Smooth muscle cell (in vitro differentiated cells): ENCODE measurements around the gene PPFIA4. TPM values are rescaled to one million over a fixed set of nuclear protein-coding genes. Genes with fewer than 3 reads are reported as not detected.

Experiments used
- DNase-seq: peaks from one replicate; lab custom pipeline; 2025; ENCODE audit not compliant: unreplicated experiment; lab: John Stamatoyannopoulos, UW
- H2AFZ ChIP-seq: fragments of 200-600 bp; sonication (generic); 2 replicates; pipeline ENCODE4 v1.6.0; 2016; ENCODE audit warnings: antibody characterized with exemption, low read depth, mild to moderate bottlenecking
- H3F3A ChIP-seq: fragments of 200-600 bp; sonication (generic); 2 replicates; pipeline ENCODE4 v1.6.0; 2017; ENCODE audit warnings: antibody characterized with exemption, low read depth
- H3K27ac ChIP-seq: fragments of 200-600 bp; sonication (generic); 2 replicates; pipeline ENCODE4 v1.5.1; 2016; ENCODE audit warnings: low read depth, mild to moderate bottlenecking
- H3K27me3 ChIP-seq: fragments of 200-600 bp; sonication (generic); 2 replicates; pipeline ENCODE4 v1.6.1; 2016; ENCODE audit warnings: low read depth, mild to moderate bottlenecking
- H3K36me3 ChIP-seq: fragments of 200-600 bp; sonication (generic); 2 replicates; pipeline ENCODE4 v1.5.1; 2016; ENCODE audit warnings: low read depth
- H3K4me1 ChIP-seq: fragments of 200-600 bp; sonication (generic); 2 replicates; pipeline ENCODE4 v1.5.1; 2016; ENCODE audit warnings: low read depth
- H3K4me2 ChIP-seq: fragments of 200-600 bp; sonication (generic); 2 replicates; pipeline ENCODE4 v1.6.0; 2016; ENCODE audit warnings: mild to moderate bottlenecking
- H3K4me3 ChIP-seq: fragments of 200-600 bp; sonication (generic); 2 replicates; pipeline ENCODE4 v1.5.1; 2016; ENCODE audit warnings: mild to moderate bottlenecking
- H3K79me2 ChIP-seq: fragments of 200-600 bp; sonication (generic); 2 replicates; pipeline ENCODE4 v1.6.0; 2016; ENCODE audit warnings: low read depth, mild to moderate bottlenecking
- H3K9ac ChIP-seq: fragments of 200-600 bp; sonication (generic); 2 replicates; pipeline ENCODE4 v1.6.0; 2016; ENCODE audit warnings: low read depth
- H3K9me3 ChIP-seq: fragments of 200-600 bp; sonication (generic); replicated peaks from 2 replicates; pipeline ENCODE4 v1.5.1; 2016; ENCODE audit warnings: low read depth
- H4K20me1 ChIP-seq: fragments of 200-600 bp; sonication (generic); 2 replicates; pipeline ENCODE4 v1.6.0; 2016; ENCODE audit warnings: low read depth
- WGBS: methylation state at CpG from one replicate; pipeline ENCODE4 v1.1.7; 2016; ENCODE audit warnings: low lambda C conversion rate; 5-methylcytosine and 5-hydroxymethylcytosine counted together
- polyA plus RNA-seq: library from polyadenylated mRNA; unstranded; fragments of >200 nt; fragmentation: Nextera tagmentation; extraction: Ambion mirVana; gene quantifications from 2 replicates; pipeline ENCODE4 v1.2.1, GENCODE V29; 2016
- total RNA-seq: library from RNA; depleted of rRNA; stranded (reverse); fragments of >200 nt; gene quantifications from 2 replicates; pipeline ENCODE4 v1.2.3, GENCODE V29; 2014
- TF ChIP-seq, protein P1 (sequence below): fragments of 200-600 bp; sonication (generic); IDR thresholded peaks from 2 replicates; pipeline ENCODE4 v1.5.1; 2017; ENCODE audit warnings: borderline replicate concordance, mild to moderate bottlenecking, antibody characterized with exemption; ENCODE audit not compliant: insufficient read depth, poor library complexity, severe bottlenecking

The PPFIA4 gene
- total and polyA plus RNA-seq, 2 experiments from 2014 or later = 6.5 to 10.8 TPM

- TF ChIP-seq, protein P1, sequence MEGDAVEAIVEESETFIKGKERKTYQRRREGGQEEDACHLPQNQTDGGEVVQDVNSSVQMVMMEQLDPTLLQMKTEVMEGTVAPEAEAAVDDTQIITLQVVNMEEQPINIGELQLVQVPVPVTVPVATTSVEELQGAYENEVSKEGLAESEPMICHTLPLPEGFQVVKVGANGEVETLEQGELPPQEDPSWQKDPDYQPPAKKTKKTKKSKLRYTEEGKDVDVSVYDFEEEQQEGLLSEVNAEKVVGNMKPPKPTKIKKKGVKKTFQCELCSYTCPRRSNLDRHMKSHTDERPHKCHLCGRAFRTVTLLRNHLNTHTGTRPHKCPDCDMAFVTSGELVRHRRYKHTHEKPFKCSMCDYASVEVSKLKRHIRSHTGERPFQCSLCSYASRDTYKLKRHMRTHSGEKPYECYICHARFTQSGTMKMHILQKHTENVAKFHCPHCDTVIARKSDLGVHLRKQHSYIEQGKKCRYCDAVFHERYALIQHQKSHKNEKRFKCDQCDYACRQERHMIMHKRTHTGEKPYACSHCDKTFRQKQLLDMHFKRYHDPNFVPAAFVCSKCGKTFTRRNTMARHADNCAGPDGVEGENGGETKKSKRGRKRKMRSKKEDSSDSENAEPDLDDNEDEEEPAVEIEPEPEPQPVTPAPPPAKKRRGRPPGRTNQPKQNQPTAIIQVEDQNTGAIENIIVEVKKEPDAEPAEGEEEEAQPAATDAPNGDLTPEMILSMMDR = no peak
- Histone ChIP-seq H2AFZ (no peak overlapping the region), H3K27me3 (no peaks in the 10 kb centered on the region), H3K4me2 (no peak overlapping the region), H3K9me3 (no peaks in the 10 kb centered on the region), H3K4me1 (no peaks in the 10 kb centered on the region), H3K79me2 (no peaks in the 10 kb centered on the region), H3K36me3 (no peaks in the 10 kb centered on the region), H3K9ac (no peak overlapping the region), H3K4me3 (no peak overlapping the region), H4K20me1 (no peaks in the 10 kb centered on the region), H3F3A (no peaks in the 10 kb centered on the region), H3K27ac (no peak overlapping the region)
- DNase-seq = no peak
- WGBS = 60% methylated on average over 9 of the region's 9 CpGs
Measured at GRCh38 chr1:203081465-203082230, 55.4 kb downstream of the PPFIA4 start.

DNA sequence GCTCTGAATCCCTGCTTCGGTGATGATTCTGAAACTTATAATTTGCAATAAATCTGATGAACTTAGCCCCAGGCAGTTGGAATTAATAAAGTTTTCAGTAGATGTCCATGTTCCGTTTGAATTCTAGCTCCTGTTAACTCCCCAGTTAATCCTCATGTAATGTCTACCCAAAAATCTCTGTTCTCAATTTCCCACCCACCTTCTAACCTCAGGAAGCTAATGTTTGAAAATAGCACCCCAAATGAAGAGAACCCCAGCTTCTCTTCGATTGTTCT, 55.9 kb downstream of the PPFIA4 start:
- no peaks in the 10 kb centered on the region for H3K79me2 ChIP-seq
- no peaks in the 10 kb centered on the region for H3K4me1 ChIP-seq
- no peak for DNase-seq
- no peaks in the 10 kb centered on the region for H3F3A ChIP-seq
- TF ChIP-seq, protein P1 = no peak
- H3K4me2 ChIP-seq = no peak overlapping the region
- H3K27me3 ChIP-seq = no peaks in the 10 kb centered on the region
- H3K9me3 ChIP-seq = no peaks in the 10 kb centered on the region
- H4K20me1 ChIP-seq = no peaks in the 10 kb centered on the region
- no peak overlapping the region for H3K9ac ChIP-seq
- H3K36me3 ChIP-seq = no peaks in the 10 kb centered on the region
- H3K4me3 ChIP-seq = no peak overlapping the region
- no peak overlapping the region for H2AFZ ChIP-seq
- H3K27ac ChIP-seq = no peak overlapping the region
- 70% methylated on average over 3 of the region's 3 CpGs for WGBS

DNA sequence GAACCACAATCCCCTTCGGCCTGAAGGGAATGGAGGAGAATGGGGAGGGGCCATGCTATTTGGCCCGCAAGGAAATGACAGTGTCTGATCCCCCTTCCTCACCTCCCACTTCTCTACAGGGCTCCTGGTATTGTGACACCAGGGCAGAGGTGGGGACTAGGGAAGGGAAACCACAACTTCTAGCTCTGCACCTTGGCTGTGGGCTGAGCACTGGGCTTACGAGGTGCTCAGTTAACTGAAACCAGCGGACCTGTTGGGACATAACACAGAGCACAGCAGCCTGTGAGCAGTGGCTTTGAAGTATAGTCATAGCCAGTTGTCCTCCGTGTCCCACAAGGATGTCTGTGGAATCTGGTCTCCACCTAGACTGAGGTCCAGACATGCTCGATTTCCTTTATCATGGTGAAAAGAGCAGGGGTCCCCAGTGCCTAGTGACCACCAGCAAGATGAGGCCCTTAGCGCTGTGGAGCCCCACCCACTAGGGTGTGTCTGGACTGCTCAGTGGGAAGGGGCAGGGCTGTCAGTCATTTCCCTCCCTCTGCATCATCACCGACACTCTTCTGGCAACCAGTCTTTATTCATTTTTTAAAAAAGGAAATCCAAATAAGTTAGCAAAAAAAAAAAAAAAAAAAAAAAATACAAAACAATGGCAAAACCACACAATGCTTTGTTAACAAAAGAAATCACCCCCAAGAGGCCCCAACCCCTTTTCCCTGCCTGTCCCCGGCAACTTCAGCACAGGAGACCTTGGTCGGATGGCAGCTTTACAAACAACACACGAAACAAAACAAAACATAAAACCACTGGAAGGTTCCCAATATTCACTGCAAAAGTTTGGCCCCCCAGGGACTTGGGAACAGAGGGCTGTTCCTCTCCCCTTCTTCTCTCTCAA, 56.5 kb downstream of the PPFIA4 start:
- TF ChIP-seq, protein P1 = no peak
- Histone ChIP-seq H2AFZ (no peak overlapping the region), H3K36me3 (no peaks in the 10 kb centered on the region), H3K4me2 (no peak overlapping the region), H3K4me3 (no peak overlapping the region), H3K9ac (no peak overlapping the region), H3K4me1 (no peaks in the 10 kb centered on the region), H3F3A (no peaks in the 10 kb centered on the region), H3K9me3 (no peaks in the 10 kb centered on the region), H4K20me1 (no peaks in the 10 kb centered on the region), H3K27ac (no peak overlapping the region), H3K79me2 (no peaks in the 10 kb centered on the region), H3K27me3 (no peaks in the 10 kb centered on the region)
- 78% methylated on average over 11 of the region's 11 CpGs for WGBS
- no peak for DNase-seq
